H1 (cell line): ENCODE data around the gene LEFTY1. TPM values are rescaled to one million over a fixed set of nuclear protein-coding genes. Genes with fewer than 3 reads are reported as not detected.

Source experiments
- CTCF ChIA-PET: fragments of 300-600 bp; sonication (Branson Sonifier 250); formaldehyde crosslinking; loops from one replicate; lab custom pipeline; 2021; ENCODE audit not compliant: partially characterized antibody; lab: Charles Lee
- POLR2A ChIA-PET: fragments of 300-600 bp; sonication (Branson Sonifier 250); formaldehyde crosslinking; loops from one replicate; lab custom pipeline; 2021; ENCODE audit warnings: inconsistent platforms; ENCODE audit not compliant: partially characterized antibody; lab: Charles Lee
- DNase-seq, 2 experiments: peaks; one replicate each; pipeline versions ENCODE4 v3.0.0 to v3.0.0-alpha.2; 2010 to 2022; ENCODE audit warnings: low spot score in 2 of 2, low read depth in 1 of 2, mixed read lengths in 1 of 2
- FAIRE-seq: peaks from 2 replicates; lab custom pipeline; 2011; peaks lifted over from hg19 to GRCh38; lab: Jason Lieb, UNC
- H2AFZ ChIP-seq: 2 replicates; pipeline ENCODE4 v1.8.1; 2012; ENCODE audit warnings: low read length, inconsistent platforms
- H2AK5ac ChIP-seq: 2 replicates; pipeline ENCODE4 v1.6.1; 2013; ENCODE audit warnings: low read depth, low read length
- H2BK120ac ChIP-seq: replicated peaks from 2 replicates; pipeline ENCODE3; 2013; ENCODE audit warnings: low read depth, low read length, inconsistent platforms
- H2BK12ac ChIP-seq: 2 replicates; pipeline ENCODE4 v1.6.1; 2013; ENCODE audit warnings: low read depth, low read length
- H2BK15ac ChIP-seq: 2 replicates; pipeline ENCODE4 v1.6.1; 2013; ENCODE audit warnings: low read length
- H2BK20ac ChIP-seq: 2 replicates; pipeline ENCODE4 v1.6.1; 2013; ENCODE audit warnings: low read length
- H2BK5ac ChIP-seq: 2 replicates; pipeline ENCODE4 v1.6.1; 2013; ENCODE audit warnings: low read depth, low read length
- H3K14ac ChIP-seq: 2 replicates; pipeline ENCODE4 v1.6.1; 2013; ENCODE audit warnings: inconsistent platforms; ENCODE audit not compliant: insufficient read length
- H3K18ac ChIP-seq: 2 replicates; pipeline ENCODE4 v1.6.1; 2013; ENCODE audit warnings: low read length; ENCODE audit errors: extremely low read depth
- H3K23ac ChIP-seq: 2 replicates; pipeline ENCODE4 v1.6.1; 2013; ENCODE audit warnings: inconsistent platforms; ENCODE audit not compliant: insufficient read length
- H3K23me2 ChIP-seq: 2 replicates; pipeline ENCODE4 v1.6.1; 2013; ENCODE audit warnings: low read depth, low read length
- H3K27ac ChIP-seq: 2 replicates; pipeline ENCODE4 v1.6.1; 2011; ENCODE audit warnings: low read depth, low read length, inconsistent platforms
- H3K27me3 ChIP-seq, 4 experiments: replicated peaks in 1 of 4; 1 replicate in 1 of 4; 2 replicates in 3 of 4; pipeline versions ENCODE4 v1.6.1 to v1.8.1; 2011 to 2013; ENCODE audit warnings: low read length in 3 of 4, mild to moderate bottlenecking in 3 of 4, inconsistent platforms in 2 of 4, mixed read lengths in 2 of 4, moderate library complexity in 1 of 4; ENCODE audit not compliant: control insufficient read depth in 3 of 4, insufficient read depth in 3 of 4; ENCODE audit errors: extremely low read depth in 1 of 4
- H3K36me3 ChIP-seq, 4 experiments: 2 replicates each; pipeline versions ENCODE4 v1.6.1 to v1.8.1; 2011 to 2013; ENCODE audit warnings: mild to moderate bottlenecking in 4 of 4, low read length in 3 of 4, moderate library complexity in 2 of 4, control low read depth in 1 of 4, inconsistent platforms in 1 of 4; ENCODE audit not compliant: insufficient read depth in 4 of 4, control insufficient read depth in 2 of 4
- H3K4ac ChIP-seq: replicated peaks from 2 replicates; pipeline ENCODE3; 2013; ENCODE audit warnings: low read length, low read depth, mixed read lengths, inconsistent platforms; ENCODE audit not compliant: insufficient read length
- H3K4me1 ChIP-seq, 4 experiments: replicated peaks in 1 of 4; 1 replicate in 1 of 4; 2 replicates in 3 of 4; pipeline versions ENCODE4 v1.6.1 to v1.8.1; 2011 to 2013; ENCODE audit warnings: low read length in 3 of 4, inconsistent platforms in 2 of 4, mixed read lengths in 1 of 4; ENCODE audit not compliant: insufficient read depth in 4 of 4, control insufficient read depth in 3 of 4
- H3K4me2 ChIP-seq, 2 experiments: 2 replicates each; pipeline versions ENCODE4 v1.6.1 to v1.8.1; 2011 to 2013; ENCODE audit warnings: low read depth in 2 of 2, low read length in 2 of 2, control low read depth in 1 of 2, inconsistent platforms in 1 of 2, mild to moderate bottlenecking in 1 of 2; ENCODE audit not compliant: insufficient read depth in 1 of 2
- H3K4me3 ChIP-seq, 4 experiments: fragments of 200-600, 300-600 bp in 1 of 4; sonication (generic), shearing (Covaris generic), sonication (Bioruptor Twin) in 1 of 4; 2 replicates each; pipeline versions ENCODE4 v1.5.1 to v1.8.1; 2011 to 2016; ENCODE audit warnings: low read length in 4 of 4, low read depth in 3 of 4, control low read depth in 2 of 4, inconsistent platforms in 2 of 4, mild to moderate bottlenecking in 2 of 4, mixed read lengths in 1 of 4, moderate library complexity in 1 of 4; ENCODE audit not compliant: insufficient read depth in 2 of 4; ENCODE audit errors: extremely low read depth in 1 of 4
- H3K56ac ChIP-seq: replicated peaks from 2 replicates; pipeline ENCODE3; 2013; ENCODE audit warnings: low read depth, mild to moderate bottlenecking, mixed read lengths, low read length, inconsistent platforms; ENCODE audit not compliant: insufficient read length
- H3K79me1 ChIP-seq: 2 replicates; pipeline ENCODE4 v1.6.1; 2013; ENCODE audit warnings: low read depth, low read length, control low read depth
- H3K79me2 ChIP-seq, 2 experiments: 2 replicates each; pipeline versions ENCODE4 v1.6.1 to v1.8.1; 2012 to 2013; ENCODE audit warnings: low read length in 2 of 2, mild to moderate bottlenecking in 2 of 2, inconsistent platforms in 1 of 2; ENCODE audit not compliant: insufficient read depth in 2 of 2, control insufficient read depth in 1 of 2
- H3K9ac ChIP-seq, 4 experiments: replicated peaks in 1 of 4; 1 replicate in 1 of 4; 2 replicates in 3 of 4; pipeline versions ENCODE4 v1.6.1 to v1.8.1; 2011 to 2013; ENCODE audit warnings: low read depth in 3 of 4, low read length in 3 of 4, control low read depth in 2 of 4, mild to moderate bottlenecking in 2 of 4, moderate library complexity in 2 of 4, inconsistent platforms in 1 of 4; ENCODE audit errors: extremely low read depth in 1 of 4
- H3K9me3 ChIP-seq, 2 experiments: 2 replicates each; pipeline versions ENCODE4 v1.6.1 to v1.8.1; 2012 to 2013; ENCODE audit warnings: mild to moderate bottlenecking in 2 of 2, moderate library complexity in 2 of 2, control low read depth in 1 of 2, inconsistent platforms in 1 of 2, low read depth in 1 of 2, low read length in 1 of 2, mixed read lengths in 1 of 2; ENCODE audit not compliant: insufficient read depth in 2 of 2
- H4K20me1 ChIP-seq, 2 experiments: replicated peaks in 1 of 2; 2 replicates each; pipeline versions ENCODE3 to v1.8.1; 2011 to 2013; ENCODE audit warnings: inconsistent platforms in 2 of 2, low read length in 2 of 2, mild to moderate bottlenecking in 1 of 2; ENCODE audit not compliant: insufficient read depth in 2 of 2, control insufficient read depth in 1 of 2
- H4K5ac ChIP-seq: 2 replicates; pipeline ENCODE4 v1.6.1; 2013; ENCODE audit warnings: low read length, low read depth, mixed read lengths, inconsistent platforms; ENCODE audit not compliant: insufficient read length
- H4K8ac ChIP-seq: 2 replicates; pipeline ENCODE4 v1.8.0; 2013; ENCODE audit warnings: mild to moderate bottlenecking, moderate library complexity, low read length, inconsistent platforms; ENCODE audit not compliant: insufficient read depth; ENCODE audit errors: extremely low read depth
- H4K91ac ChIP-seq: replicated peaks from 2 replicates; pipeline ENCODE3; 2013; ENCODE audit warnings: low read length, mixed read lengths, inconsistent platforms; ENCODE audit not compliant: insufficient read length
- BACH1 ChIP-seq: IDR thresholded peaks from 2 replicates; pipeline ENCODE4 v1.6.1; 2012; ENCODE audit warnings: low read length, improper control_type of control experiment
- CTCF ChIP-seq, 3 experiments: IDR thresholded peaks; 1 replicate in 2 of 3; 2 replicates in 1 of 3; pipeline versions ENCODE4 v1.5.1 to v1.6.1; 2011; ENCODE audit warnings: low read length in 3 of 3, mild to moderate bottlenecking in 3 of 3, inconsistent platforms in 2 of 3, low read depth in 1 of 3, moderate library complexity in 1 of 3; ENCODE audit not compliant: insufficient read depth in 1 of 3; ENCODE audit errors: control extremely low read depth in 1 of 3
- E2F6 ChIP-seq: IDR thresholded peaks from 2 replicates; pipeline ENCODE4 v1.6.1; 2012; ENCODE audit warnings: inconsistent platforms
- MAFK ChIP-seq: IDR thresholded peaks from 2 replicates; pipeline ENCODE4 v1.6.1; 2012; ENCODE audit warnings: low read depth, mild to moderate bottlenecking, improper control_type of control experiment, low read length
- SIN3A ChIP-seq, 2 experiments: IDR thresholded peaks in 1 of 2; conservative IDR thresholded peaks in 1 of 2; 2 replicates each; pipeline ENCODE4 v1.6.1; 2011 to 2012; ENCODE audit warnings: low read length in 2 of 2, improper control_type of control experiment in 1 of 2, low read depth in 1 of 2, mild to moderate bottlenecking in 1 of 2
- SRF ChIP-seq: IDR thresholded peaks from 2 replicates; pipeline ENCODE4 v1.6.1; 2011; ENCODE audit warnings: mild to moderate bottlenecking, low read depth, low read length, moderate library complexity
- TAF1 ChIP-seq: IDR thresholded peaks from 2 replicates; pipeline ENCODE4 v1.6.1; 2011; ENCODE audit warnings: mild to moderate bottlenecking, low read depth, low read length
- TEAD4 ChIP-seq: IDR thresholded peaks from 2 replicates; pipeline ENCODE4 v1.6.1; 2012; ENCODE audit warnings: low read depth, low read length, inconsistent platforms, mixed read lengths
- WGBS, 2 experiments: shearing (Covaris generic) in 1 of 2; methylation state at CpG; one replicate each; pipeline versions ENCODE4 v1.1.6 to v1.1.7; 2013 to 2015; ENCODE audit warnings: low lambda C conversion rate in 2 of 2, mixed read lengths in 2 of 2, inconsistent platforms in 1 of 2, low coverage in 1 of 2, missing lambda C conversion rate in 1 of 2; ENCODE audit not compliant: insufficient replicate concordance in 2 of 2, insufficient coverage in 1 of 2, insufficient read length in 1 of 2; ENCODE audit errors: extremely low coverage in 1 of 2, missing lambda C conversion rate in 1 of 2; 5-methylcytosine and 5-hydroxymethylcytosine counted together
- polyA plus RNA-seq, 7 experiments: library from polyadenylated mRNA; depleted of rRNA in 3 of 7; stranded (reverse) in 5 of 7; unstranded in 2 of 7; fragments of >200 nt in 5 of 7; fragments of 200-250 nt in 2 of 7; gene quantifications; 1 replicate in 5 of 7; 2 replicates in 1 of 7; 4 replicates in 1 of 7; pipeline versions ENCODE4 v1.2.1 to v1.2.3, GENCODE V29; 2011 to 2013; ENCODE audit warnings: missing spikeins in 2 of 7, mixed read lengths in 2 of 7
- total RNA-seq: library from RNA; stranded (reverse); fragmentation: NEBNext Ultra II Directional; extraction: Animal tissue kit (Norgen Biotek cat#: 25700); gene quantifications from 2 replicates; pipeline ENCODE4 v1.2.1, GENCODE V29; 2021

The LEFTY1 gene
- total and polyA plus RNA-seq, 2 of the 8 experiments (the other 6 are each of a cell fraction or from before 2014, with no cell fraction given) = 4.5 to 11.7 TPM

- no peaks in the 10 kb centered on the region for H3K23me2 ChIP-seq
- peaks cover 4 to 8% of the 10 kb centered on the region in 2 experiments for H4K20me1 ChIP-seq
- H3K79me1 ChIP-seq = peaks cover 1% of the 10 kb centered on the region; the same call in 1 of the 2 replicates
- H3K9me3 ChIP-seq = peaks cover 2 to 10% of the 10 kb centered on the region in 2 experiments; a peak in 3 of 4 replicates
- H3K79me2 ChIP-seq = no peaks in the 10 kb centered on the region
- no peak overlapping the region for H3K23ac ChIP-seq
- no peak overlapping the region for H2BK15ac ChIP-seq
- no peak overlapping the region for H3K4ac ChIP-seq
- no peak for FAIRE-seq
- ChIA-PET POLR2A (interaction anchor here (1.0 kb wide), 1 partner anchor 12 kb away, joined by 3 read pairs; no protein-coding TSS in a partner anchor), CTCF (interaction anchor here (1.0 to 3.7 kb wide), 8 partner anchors 29 to 372 kb away, joined by 3 to 21 read pairs (median 6); no protein-coding TSS in a partner anchor)
- H3K36me3 ChIP-seq = peaks cover 3 to 27% (median 7%) of the 10 kb centered on the region in 4 experiments; a peak in 6 of 8 replicates
- H3K27ac ChIP-seq = no peak overlapping the region
- H3K56ac ChIP-seq = no peak overlapping the region
- no peak overlapping the region for H2BK120ac ChIP-seq
- no peak overlapping the region for H3K9ac ChIP-seq
- WGBS, 2 experiments = 92% methylated on average over 4 of the region's 4 CpGs; no CpG with 5 or more reads in 1 of the 2 experiments
- H3K4me1 ChIP-seq = peaks cover 0 to 8% (median 4%) of the 10 kb centered on the region in 4 experiments; a peak in 5 of 7 replicates
- DNase-seq = no peak
- no peak overlapping the region for H4K91ac ChIP-seq
- no peak overlapping the region for H2BK20ac ChIP-seq
- H3K18ac ChIP-seq = no peak overlapping the region
- H3K14ac ChIP-seq = no peak overlapping the region
- no peak overlapping the region for H3K4me2 ChIP-seq
- no peak overlapping the region for H2BK12ac ChIP-seq
- H2AFZ ChIP-seq = no peak overlapping the region
- H3K4me3 ChIP-seq = no peak overlapping the region
- H2BK5ac ChIP-seq = no peak overlapping the region
- no peaks in the 10 kb centered on the region; a peak in 1 of 7 replicates for H3K27me3 ChIP-seq
- H4K5ac ChIP-seq = no peak overlapping the region
- H4K8ac ChIP-seq = no peak overlapping the region
- no peak overlapping the region for H2AK5ac ChIP-seq
- TF ChIP-seq TAF1 (no peak), CTCF (IDR thresholded peaks at IDR 0.05; ENCODE audit: control extremely low read depth in 1 of 3, insufficient read depth in 1 of 3, low read depth in 1 of 3, low read length in 3 of 3) (no peak), E2F6 (no peak), SIN3A (conservative IDR thresholded peaks at IDR 0.05 in 1 of 2, IDR thresholded peaks at IDR 0.05 in 1 of 2; ENCODE audit: low read depth in 1 of 2, low read length in 2 of 2) (no peak), BACH1 (no peak), TEAD4 (no peak), SRF (no peak), MAFK (no peak)
These were observed 41.3 kb downstream of the LEFTY1 start for GRCh38 chr1:225847610-225848009.
